ENCODE results near the gene DYNLRB2.

Gene DYNLRB2

DNA sequence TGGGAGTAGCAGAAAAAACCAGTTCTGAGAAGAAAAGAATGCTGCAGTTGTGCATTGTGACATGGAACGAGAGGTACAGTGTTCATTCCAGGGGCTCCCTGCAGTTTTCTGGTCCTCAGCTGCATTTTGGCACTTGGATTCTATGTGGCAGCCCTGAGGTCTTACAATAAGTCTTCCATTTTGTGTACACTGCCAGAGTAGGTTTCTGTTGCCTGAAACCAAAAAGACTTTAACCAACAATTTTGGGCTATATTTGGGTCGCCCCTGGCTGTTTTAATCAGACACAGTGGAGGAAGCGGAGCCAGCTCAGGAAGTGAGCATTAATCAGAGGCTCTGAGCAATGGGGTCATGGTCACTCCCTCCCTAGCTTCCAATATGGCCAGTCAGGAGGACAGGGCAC lies 15.7 kb downstream of the DYNLRB2 start:
- no peak overlapping the region for H3K9ac ChIP-seq
- TF ChIP-seq, protein P1, sequence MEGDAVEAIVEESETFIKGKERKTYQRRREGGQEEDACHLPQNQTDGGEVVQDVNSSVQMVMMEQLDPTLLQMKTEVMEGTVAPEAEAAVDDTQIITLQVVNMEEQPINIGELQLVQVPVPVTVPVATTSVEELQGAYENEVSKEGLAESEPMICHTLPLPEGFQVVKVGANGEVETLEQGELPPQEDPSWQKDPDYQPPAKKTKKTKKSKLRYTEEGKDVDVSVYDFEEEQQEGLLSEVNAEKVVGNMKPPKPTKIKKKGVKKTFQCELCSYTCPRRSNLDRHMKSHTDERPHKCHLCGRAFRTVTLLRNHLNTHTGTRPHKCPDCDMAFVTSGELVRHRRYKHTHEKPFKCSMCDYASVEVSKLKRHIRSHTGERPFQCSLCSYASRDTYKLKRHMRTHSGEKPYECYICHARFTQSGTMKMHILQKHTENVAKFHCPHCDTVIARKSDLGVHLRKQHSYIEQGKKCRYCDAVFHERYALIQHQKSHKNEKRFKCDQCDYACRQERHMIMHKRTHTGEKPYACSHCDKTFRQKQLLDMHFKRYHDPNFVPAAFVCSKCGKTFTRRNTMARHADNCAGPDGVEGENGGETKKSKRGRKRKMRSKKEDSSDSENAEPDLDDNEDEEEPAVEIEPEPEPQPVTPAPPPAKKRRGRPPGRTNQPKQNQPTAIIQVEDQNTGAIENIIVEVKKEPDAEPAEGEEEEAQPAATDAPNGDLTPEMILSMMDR (conservative IDR thresholded peaks at IDR 0.05; ENCODE audit: low read depth, low read length): no peak
- no peak overlapping the region for H3K4me2 ChIP-seq
- H3K36me3 ChIP-seq (ENCODE audit: insufficient read depth): no peaks in the 10 kb centered on the region
- H3K27me3 ChIP-seq (ENCODE audit: insufficient read depth, low read depth): no peaks in the 10 kb centered on the region
- H3K27ac ChIP-seq: no peak overlapping the region
- no peak overlapping the region for H3K4me3 ChIP-seq (IDR thresholded peaks at IDR 0.05; ENCODE audit: insufficient read depth, low read depth, low read length)
- no peaks in the 10 kb centered on the region for H4K20me1 ChIP-seq (ENCODE audit: insufficient read depth)
- H2AFZ ChIP-seq (ENCODE audit: low read depth): no peak overlapping the region
- no peaks in the 10 kb centered on the region for H3K4me1 ChIP-seq (ENCODE audit: low read depth, poor library complexity, severe bottlenecking)
- H3K79me2 ChIP-seq (ENCODE audit: insufficient read depth, low read depth): no peaks in the 10 kb centered on the region

DNA sequence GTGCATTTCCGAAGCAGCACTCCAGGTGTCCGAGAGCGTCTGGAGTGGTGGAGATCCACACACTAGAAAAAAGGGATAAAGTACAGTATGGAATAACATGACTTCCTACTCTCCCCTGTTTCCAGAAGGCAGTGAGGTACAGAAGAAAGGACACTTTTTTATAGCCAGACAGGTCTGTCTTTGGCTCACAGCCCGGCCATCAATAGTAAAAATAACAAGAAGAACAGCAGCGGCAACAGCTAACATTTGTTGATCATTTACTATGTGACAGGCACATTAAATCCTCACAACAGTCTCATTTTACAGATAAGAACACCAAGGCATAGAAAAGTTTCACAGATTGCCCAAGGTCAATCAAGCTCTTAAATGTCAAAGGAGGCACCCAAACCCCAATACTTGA lies 16.2 kb downstream of the DYNLRB2 start:
- H4K20me1 ChIP-seq (ENCODE audit: insufficient read depth): no peaks in the 10 kb centered on the region
- no peaks in the 10 kb centered on the region for H3K79me2 ChIP-seq (ENCODE audit: insufficient read depth, low read depth)
- H3K4me1 ChIP-seq (ENCODE audit: low read depth, poor library complexity, severe bottlenecking): no peaks in the 10 kb centered on the region
- no peaks in the 10 kb centered on the region for H3K27me3 ChIP-seq (ENCODE audit: insufficient read depth, low read depth)
- no peak overlapping the region for H3K9ac ChIP-seq
- H3K36me3 ChIP-seq (ENCODE audit: insufficient read depth): no peaks in the 10 kb centered on the region
- H2AFZ ChIP-seq (ENCODE audit: low read depth): no peak overlapping the region
- no peak overlapping the region for H3K4me2 ChIP-seq
- TF ChIP-seq, protein P1 (conservative IDR thresholded peaks at IDR 0.05; ENCODE audit: low read depth, low read length): no peak
- no peak overlapping the region for H3K27ac ChIP-seq
- H3K4me3 ChIP-seq (IDR thresholded peaks at IDR 0.05; ENCODE audit: insufficient read depth, low read depth, low read length): no peak overlapping the region

DNA sequence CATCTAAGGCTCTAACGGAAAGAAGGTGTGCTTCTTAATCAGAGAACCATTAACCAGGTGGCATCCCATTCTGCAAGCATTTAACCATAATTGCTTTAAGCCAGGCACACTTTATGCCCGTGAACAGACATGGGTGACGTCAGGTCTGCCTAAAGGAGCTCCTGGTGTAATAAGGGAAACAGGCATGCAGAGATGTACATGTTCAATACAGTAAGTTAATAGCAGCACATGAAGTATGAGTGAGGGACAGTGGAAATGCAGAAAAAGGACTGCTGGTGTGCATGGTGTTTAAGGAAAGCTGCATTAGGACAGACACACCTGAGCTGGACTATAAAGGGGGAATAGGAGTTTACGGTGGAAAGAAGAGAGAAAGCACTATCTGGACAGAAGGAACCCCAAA lies 18.6 kb downstream of the DYNLRB2 start:
- Histone ChIP-seq H3K27me3 (ENCODE audit: insufficient read depth, low read depth) (no peaks in the 10 kb centered on the region), H2AFZ (ENCODE audit: low read depth) (no peak overlapping the region), H3K4me1 (ENCODE audit: low read depth, poor library complexity, severe bottlenecking) (no peaks in the 10 kb centered on the region), H3K4me2 (no peak overlapping the region), H4K20me1 (ENCODE audit: insufficient read depth) (no peaks in the 10 kb centered on the region), H3K79me2 (ENCODE audit: insufficient read depth, low read depth) (no peaks in the 10 kb centered on the region), H3K9ac (no peak overlapping the region), H3K4me3 (IDR thresholded peaks at IDR 0.05; ENCODE audit: insufficient read depth, low read depth, low read length) (no peak overlapping the region), H3K27ac (no peak overlapping the region), H3K36me3 (ENCODE audit: insufficient read depth) (no peaks in the 10 kb centered on the region)
- TF ChIP-seq, protein P1 (conservative IDR thresholded peaks at IDR 0.05; ENCODE audit: low read depth, low read length): no peak

DNA sequence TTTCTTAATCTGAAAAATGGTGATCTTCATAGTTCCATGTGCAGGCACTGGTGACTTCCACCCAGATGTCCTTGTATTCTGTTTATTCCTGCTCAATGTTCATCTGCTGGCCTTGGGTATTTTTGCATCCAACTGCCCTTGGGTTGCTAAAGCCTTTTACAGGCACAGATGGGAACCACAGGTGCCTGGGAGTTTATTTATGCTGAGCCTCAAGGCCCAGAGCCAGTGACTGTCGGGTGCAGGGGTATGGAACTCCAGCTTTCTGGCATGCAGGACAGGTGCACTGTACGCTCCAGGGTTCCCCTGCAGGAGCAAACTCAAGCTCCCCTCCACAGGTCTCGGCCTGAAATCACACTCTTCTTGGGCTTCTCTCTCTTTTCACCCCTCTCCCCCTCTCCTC lies 22.3 kb downstream of the DYNLRB2 start:
- Histone ChIP-seq H3K4me2 (no peak overlapping the region), H3K27me3 (ENCODE audit: insufficient read depth, low read depth) (no peaks in the 10 kb centered on the region), H3K79me2 (ENCODE audit: insufficient read depth, low read depth) (no peaks in the 10 kb centered on the region), H3K36me3 (ENCODE audit: insufficient read depth) (no peaks in the 10 kb centered on the region), H3K4me3 (IDR thresholded peaks at IDR 0.05; ENCODE audit: insufficient read depth, low read depth, low read length) (no peak overlapping the region), H3K9ac (no peak overlapping the region), H3K27ac (no peak overlapping the region), H2AFZ (ENCODE audit: low read depth) (no peak overlapping the region), H4K20me1 (ENCODE audit: insufficient read depth) (no peaks in the 10 kb centered on the region), H3K4me1 (ENCODE audit: low read depth, poor library complexity, severe bottlenecking) (peaks cover 10% of the 10 kb centered on the region)
- TF ChIP-seq, protein P1 (conservative IDR thresholded peaks at IDR 0.05; ENCODE audit: low read depth, low read length): no peak

Data from KMS-11 (cell line).